WTC11 (cell line): ENCODE results near the gene NEMP2. TPM values are rescaled to one million over a fixed set of nuclear protein-coding genes. Genes with fewer than 3 reads are reported as not detected.

Experiments used
- ATAC-seq: fragments of 200-7000 bp; cut with Tn5 transposase; 2 replicates; pipeline ENCODE4 v1.10.0; 2021; ENCODE audit warnings: mild to moderate bottlenecking, moderate library complexity
- CTCF ChIA-PET: fragments of 300-600 bp; sonication (Branson Sonifier 250); formaldehyde crosslinking; loops from one replicate; lab custom pipeline; 2021; ENCODE audit warnings: antibody characterized with exemption; lab: Charles Lee
- POLR2A ChIA-PET: fragments of 350-600 bp; sonication (Branson Sonifier 250); formaldehyde crosslinking; loops from one replicate; lab custom pipeline; 2021; ENCODE audit warnings: antibody characterized with exemption; lab: Charles Lee
- DNase-seq: peaks from one replicate; pipeline ENCODE4 v3.0.0; 2021; ENCODE audit warnings: low spot score
- H3K27ac Mint-ChIP-seq: 2 replicates; pipeline ENCODE4 v1.8.0; 2021; ENCODE audit warnings: mixed read lengths
- H3K27me3 Mint-ChIP-seq: 2 replicates; pipeline ENCODE4 v1.8.0; 2021; ENCODE audit warnings: low read depth, mild to moderate bottlenecking, moderate library complexity, mixed read lengths
- H3K36me3 Mint-ChIP-seq: 2 replicates; pipeline ENCODE4 v1.8.0; 2021; ENCODE audit warnings: mixed read lengths
- H3K4me1 Mint-ChIP-seq: 2 replicates; pipeline ENCODE4 v1.8.0; 2022; ENCODE audit warnings: mixed read lengths
- H3K4me3 Mint-ChIP-seq: 2 replicates; pipeline ENCODE4 v1.8.0; 2021; ENCODE audit warnings: mild to moderate bottlenecking, moderate library complexity, mixed read lengths
- H3K9me3 Mint-ChIP-seq: 2 replicates; pipeline ENCODE4 v1.8.0; 2021; ENCODE audit warnings: mixed read lengths
- CDX4 ChIP-seq: fragments of 250-450 bp; sonication (Bioruptor Pico); IDR thresholded peaks from 2 replicates; pipeline ENCODE4 v1.9.0; 2021; ENCODE audit warnings: moderate library complexity, mild to moderate bottlenecking, inconsistent platforms, borderline replicate concordance
- EMX1 ChIP-seq: fragments of 250-450 bp; sonication (Bioruptor Pico); IDR thresholded peaks from 2 replicates; pipeline ENCODE4 v1.8.0; 2021; ENCODE audit warnings: mild to moderate bottlenecking
- ERG ChIP-seq: fragments of 250-450 bp; sonication (Bioruptor Pico); IDR thresholded peaks from 2 replicates; pipeline ENCODE4 v1.8.0; 2021; ENCODE audit warnings: mild to moderate bottlenecking
- FOXJ3 ChIP-seq: sonication (generic); formaldehyde crosslinking; IDR thresholded peaks from 2 replicates; pipeline ENCODE4 v1.9.0; 2021; ENCODE audit warnings: missing genetic modification reagents, mild to moderate bottlenecking, borderline replicate concordance
- FOXP4 ChIP-seq: sonication (generic); formaldehyde crosslinking; IDR thresholded peaks from 2 replicates; pipeline ENCODE4 v1.8.0; 2022; ENCODE audit warnings: mild to moderate bottlenecking, missing genetic modification reagents
- HMGA2 ChIP-seq: fragments of 250-450 bp; sonication (Bioruptor Pico); IDR thresholded peaks from 2 replicates; pipeline ENCODE4 v1.4.0; 2021; ENCODE audit warnings: mild to moderate bottlenecking, moderate library complexity
- IRF1 ChIP-seq: sonication (generic); formaldehyde crosslinking; IDR thresholded peaks from 2 replicates; pipeline ENCODE4 v1.8.0; 2023; ENCODE audit warnings: missing genetic modification reagents
- MYBL2 ChIP-seq: sonication (generic); formaldehyde crosslinking; IDR thresholded peaks from 2 replicates; pipeline ENCODE4 v1.8.1; 2023; ENCODE audit warnings: mild to moderate bottlenecking, moderate library complexity, missing genetic modification reagents
- RORB ChIP-seq: fragments of 250-450 bp; sonication (Bioruptor Pico); IDR thresholded peaks from 2 replicates; pipeline ENCODE4 v1.9.0; 2021; ENCODE audit warnings: mild to moderate bottlenecking
- TEAD4 ChIP-seq: sonication (generic); formaldehyde crosslinking; IDR thresholded peaks from 2 replicates; pipeline ENCODE4 v1.8.0; 2022; ENCODE audit warnings: mild to moderate bottlenecking, missing genetic modification reagents
- total RNA-seq: library from RNA; stranded (reverse); gene quantifications from 3 replicates; pipeline ENCODE4 v1.2.3, GENCODE V29; 2021
- TF ChIP-seq, protein P1 (sequence below): sonication (generic); formaldehyde crosslinking; IDR thresholded peaks from 2 replicates; pipeline ENCODE4 v1.8.1; 2023; ENCODE audit warnings: mild to moderate bottlenecking, missing genetic modification reagents, borderline replicate concordance
- TF ChIP-seq, protein P2 (sequence below): sonication (generic); formaldehyde crosslinking; IDR thresholded peaks from 2 replicates; pipeline ENCODE4 v1.8.1; 2023; ENCODE audit warnings: mild to moderate bottlenecking, missing genetic modification reagents
- TF ChIP-seq, protein P3 (sequence below): sonication (generic); formaldehyde crosslinking; IDR thresholded peaks from 2 replicates; pipeline ENCODE4 v1.8.0; 2022; ENCODE audit warnings: missing genetic modification reagents

NEMP2 gene
- total RNA-seq, 1 experiment from 2014 or later, result 7.2 TPM

DNA sequence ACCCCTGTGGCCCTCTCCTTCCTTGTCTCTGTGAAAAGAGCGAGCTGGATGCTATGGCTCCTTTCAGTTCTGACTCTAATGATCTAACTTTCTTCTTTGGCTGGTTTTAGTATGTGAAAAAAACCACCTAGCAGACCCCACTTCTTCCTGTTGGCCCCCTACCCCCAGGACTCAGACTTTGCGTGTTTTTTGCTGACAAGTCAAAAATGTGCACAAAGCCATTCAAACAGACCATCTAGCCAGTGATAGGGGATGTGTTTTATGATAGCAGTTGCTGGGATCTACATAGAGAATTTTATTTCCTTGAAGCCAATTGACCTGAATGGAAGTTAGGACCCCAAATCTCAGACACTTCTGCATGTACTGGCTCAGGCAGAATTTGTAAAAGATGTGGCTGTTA, 77.3 kb downstream of the NEMP2 start:
- H3K27ac Mint-ChIP-seq, result no peak overlapping the region
- no peak for ATAC-seq
- H3K9me3 Mint-ChIP-seq, result no peaks in the 10 kb centered on the region
- no peak for TF ChIP-seq FOXP4 (CRISPR knock-in tag)
- TF ChIP-seq CDX4 (CRISPR knock-in tag), result no peak
- TF ChIP-seq, protein P1, sequence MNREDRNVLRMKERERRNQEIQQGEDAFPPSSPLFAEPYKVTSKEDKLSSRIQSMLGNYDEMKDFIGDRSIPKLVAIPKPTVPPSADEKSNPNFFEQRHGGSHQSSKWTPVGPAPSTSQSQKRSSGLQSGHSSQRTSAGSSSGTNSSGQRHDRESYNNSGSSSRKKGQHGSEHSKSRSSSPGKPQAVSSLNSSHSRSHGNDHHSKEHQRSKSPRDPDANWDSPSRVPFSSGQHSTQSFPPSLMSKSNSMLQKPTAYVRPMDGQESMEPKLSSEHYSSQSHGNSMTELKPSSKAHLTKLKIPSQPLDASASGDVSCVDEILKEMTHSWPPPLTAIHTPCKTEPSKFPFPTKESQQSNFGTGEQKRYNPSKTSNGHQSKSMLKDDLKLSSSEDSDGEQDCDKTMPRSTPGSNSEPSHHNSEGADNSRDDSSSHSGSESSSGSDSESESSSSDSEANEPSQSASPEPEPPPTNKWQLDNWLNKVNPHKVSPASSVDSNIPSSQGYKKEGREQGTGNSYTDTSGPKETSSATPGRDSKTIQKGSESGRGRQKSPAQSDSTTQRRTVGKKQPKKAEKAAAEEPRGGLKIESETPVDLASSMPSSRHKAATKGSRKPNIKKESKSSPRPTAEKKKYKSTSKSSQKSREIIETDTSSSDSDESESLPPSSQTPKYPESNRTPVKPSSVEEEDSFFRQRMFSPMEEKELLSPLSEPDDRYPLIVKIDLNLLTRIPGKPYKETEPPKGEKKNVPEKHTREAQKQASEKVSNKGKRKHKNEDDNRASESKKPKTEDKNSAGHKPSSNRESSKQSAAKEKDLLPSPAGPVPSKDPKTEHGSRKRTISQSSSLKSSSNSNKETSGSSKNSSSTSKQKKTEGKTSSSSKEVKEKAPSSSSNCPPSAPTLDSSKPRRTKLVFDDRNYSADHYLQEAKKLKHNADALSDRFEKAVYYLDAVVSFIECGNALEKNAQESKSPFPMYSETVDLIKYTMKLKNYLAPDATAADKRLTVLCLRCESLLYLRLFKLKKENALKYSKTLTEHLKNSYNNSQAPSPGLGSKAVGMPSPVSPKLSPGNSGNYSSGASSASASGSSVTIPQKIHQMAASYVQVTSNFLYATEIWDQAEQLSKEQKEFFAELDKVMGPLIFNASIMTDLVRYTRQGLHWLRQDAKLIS (CRISPR knock-in tag), result no peak
- no peak for TF ChIP-seq EMX1 (CRISPR knock-in tag)
- TF ChIP-seq HMGA2 (CRISPR knock-in tag), result no peak
- TF ChIP-seq, protein P2, sequence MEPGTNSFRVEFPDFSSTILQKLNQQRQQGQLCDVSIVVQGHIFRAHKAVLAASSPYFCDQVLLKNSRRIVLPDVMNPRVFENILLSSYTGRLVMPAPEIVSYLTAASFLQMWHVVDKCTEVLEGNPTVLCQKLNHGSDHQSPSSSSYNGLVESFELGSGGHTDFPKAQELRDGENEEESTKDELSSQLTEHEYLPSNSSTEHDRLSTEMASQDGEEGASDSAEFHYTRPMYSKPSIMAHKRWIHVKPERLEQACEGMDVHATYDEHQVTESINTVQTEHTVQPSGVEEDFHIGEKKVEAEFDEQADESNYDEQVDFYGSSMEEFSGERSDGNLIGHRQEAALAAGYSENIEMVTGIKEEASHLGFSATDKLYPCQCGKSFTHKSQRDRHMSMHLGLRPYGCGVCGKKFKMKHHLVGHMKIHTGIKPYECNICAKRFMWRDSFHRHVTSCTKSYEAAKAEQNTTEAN (CRISPR knock-in tag), result no peak
- no peak for TF ChIP-seq TEAD4 (CRISPR knock-in tag)
- TF ChIP-seq FOXJ3 (CRISPR knock-in tag), result no peak
- no peak for TF ChIP-seq ERG (CRISPR knock-in tag)
- no peak for TF ChIP-seq IRF1 (CRISPR knock-in tag)
- TF ChIP-seq MYBL2, result no peak
- TF ChIP-seq, protein P3, sequence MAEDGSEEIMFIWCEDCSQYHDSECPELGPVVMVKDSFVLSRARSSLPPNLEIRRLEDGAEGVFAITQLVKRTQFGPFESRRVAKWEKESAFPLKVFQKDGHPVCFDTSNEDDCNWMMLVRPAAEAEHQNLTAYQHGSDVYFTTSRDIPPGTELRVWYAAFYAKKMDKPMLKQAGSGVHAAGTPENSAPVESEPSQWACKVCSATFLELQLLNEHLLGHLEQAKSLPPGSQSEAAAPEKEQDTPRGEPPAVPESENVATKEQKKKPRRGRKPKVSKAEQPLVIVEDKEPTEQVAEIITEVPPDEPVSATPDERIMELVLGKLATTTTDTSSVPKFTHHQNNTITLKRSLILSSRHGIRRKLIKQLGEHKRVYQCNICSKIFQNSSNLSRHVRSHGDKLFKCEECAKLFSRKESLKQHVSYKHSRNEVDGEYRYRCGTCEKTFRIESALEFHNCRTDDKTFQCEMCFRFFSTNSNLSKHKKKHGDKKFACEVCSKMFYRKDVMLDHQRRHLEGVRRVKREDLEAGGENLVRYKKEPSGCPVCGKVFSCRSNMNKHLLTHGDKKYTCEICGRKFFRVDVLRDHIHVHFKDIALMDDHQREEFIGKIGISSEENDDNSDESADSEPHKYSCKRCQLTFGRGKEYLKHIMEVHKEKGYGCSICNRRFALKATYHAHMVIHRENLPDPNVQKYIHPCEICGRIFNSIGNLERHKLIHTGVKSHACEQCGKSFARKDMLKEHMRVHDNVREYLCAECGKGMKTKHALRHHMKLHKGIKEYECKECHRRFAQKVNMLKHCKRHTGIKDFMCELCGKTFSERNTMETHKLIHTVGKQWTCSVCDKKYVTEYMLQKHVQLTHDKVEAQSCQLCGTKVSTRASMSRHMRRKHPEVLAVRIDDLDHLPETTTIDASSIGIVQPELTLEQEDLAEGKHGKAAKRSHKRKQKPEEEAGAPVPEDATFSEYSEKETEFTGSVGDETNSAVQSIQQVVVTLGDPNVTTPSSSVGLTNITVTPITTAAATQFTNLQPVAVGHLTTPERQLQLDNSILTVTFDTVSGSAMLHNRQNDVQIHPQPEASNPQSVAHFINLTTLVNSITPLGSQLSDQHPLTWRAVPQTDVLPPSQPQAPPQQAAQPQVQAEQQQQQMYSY (CRISPR knock-in tag), result no peak
- no peak for TF ChIP-seq RORB (CRISPR knock-in tag)
- TF ChIP-seq, all 79 proteins: peak for 0
- Mint-ChIP-seq H3K4me1 (no peaks in the 10 kb centered on the region), H3K36me3 (no peaks in the 10 kb centered on the region), H3K27me3 (no peaks in the 10 kb centered on the region; the same call in 1 of the 2 replicates), H3K4me3 (no peak overlapping the region)
- DNase-seq, result no peak
- CTCF ChIA-PET, result no interaction called here
- POLR2A ChIA-PET, result no interaction called here
